OCI-LY1 (cell line): ENCODE measurements around the gene RCN2.

ENCODE experiments used
- H2AFZ ChIP-seq: fragments of 200-600 bp; sonication (generic), shearing (Covaris generic); 2 replicates; pipeline ENCODE4 v1.6.0; 2014; ENCODE audit warnings: antibody characterized with exemption, mild to moderate bottlenecking, low read length
- H3F3A ChIP-seq: fragments of 200-600 bp; sonication (generic), shearing (Covaris generic); 2 replicates; pipeline ENCODE4 v1.6.0; 2014; ENCODE audit warnings: mild to moderate bottlenecking, antibody characterized with exemption, low read length, moderate library complexity; ENCODE audit not compliant: insufficient read depth
- H3K27ac ChIP-seq: fragments of 200-600 bp; sonication (generic); 2 replicates; pipeline ENCODE4 v1.5.1; 2014; ENCODE audit warnings: low read length, mixed run types, mild to moderate bottlenecking, low read depth; ENCODE audit not compliant: poor library complexity, severe bottlenecking
- H3K27me3 ChIP-seq: fragments of 200-600 bp; sonication (generic); 2 replicates; pipeline ENCODE4 v1.6.0; 2014; ENCODE audit warnings: antibody characterized with exemption, mild to moderate bottlenecking, low read length, moderate library complexity; ENCODE audit not compliant: insufficient read depth
- H3K36me3 ChIP-seq: fragments of 200-600 bp; sonication (generic); 2 replicates; pipeline ENCODE4 v1.6.1; 2014; ENCODE audit warnings: mild to moderate bottlenecking, antibody characterized with exemption, low read length, moderate library complexity, mixed read lengths; ENCODE audit not compliant: insufficient read depth
- H3K4me1 ChIP-seq: fragments of 200-600 bp; sonication (generic); 2 replicates; pipeline ENCODE4 v1.5.1; 2014; ENCODE audit warnings: mild to moderate bottlenecking, low read length, moderate library complexity; ENCODE audit not compliant: insufficient read depth, severe bottlenecking
- H3K4me2 ChIP-seq: fragments of 200-600 bp; sonication (generic), shearing (Covaris generic); 2 replicates; pipeline ENCODE4 v1.6.1; 2014; ENCODE audit warnings: low read length
- H3K4me3 ChIP-seq: fragments of 200-600 bp; sonication (generic); 2 replicates; pipeline ENCODE4 v1.5.1; 2014; ENCODE audit warnings: low read length, low read depth, mild to moderate bottlenecking, mixed read lengths; ENCODE audit not compliant: poor library complexity, severe bottlenecking
- H3K79me2 ChIP-seq: fragments of 200-600 bp; shearing (Covaris generic); 2 replicates; pipeline ENCODE4 v1.6.1; 2016; ENCODE audit warnings: mixed run types, low read length, mixed read lengths; ENCODE audit not compliant: insufficient read depth
- H3K9ac ChIP-seq: fragments of 200-600 bp; sonication (generic), shearing (Covaris generic); 2 replicates; pipeline ENCODE4 v1.6.1; 2014; ENCODE audit warnings: mild to moderate bottlenecking, low read length, mixed read lengths
- H3K9me2 ChIP-seq: fragments of 200-600 bp; sonication (generic), shearing (Covaris generic); 2 replicates; pipeline ENCODE4 v1.6.1; 2014; ENCODE audit warnings: low read depth, mild to moderate bottlenecking, low read length, mixed read lengths
- H3K9me3 ChIP-seq: fragments of 200-600 bp; shearing (Covaris generic); 2 replicates; pipeline ENCODE4 v1.6.1; 2014; ENCODE audit warnings: low read length, mixed read lengths
- H4K20me1 ChIP-seq: fragments of 200-600 bp; sonication (generic), shearing (Covaris generic); 2 replicates; pipeline ENCODE4 v1.6.0; 2016; ENCODE audit warnings: mild to moderate bottlenecking, low read length; ENCODE audit not compliant: insufficient read depth
- EZH2 ChIP-seq: fragments of 200-600 bp; sonication (generic), shearing (Covaris generic); IDR thresholded peaks from 2 replicates; pipeline ENCODE4 v1.8.0; 2017; ENCODE audit warnings: borderline replicate concordance, mixed run types, mild to moderate bottlenecking, antibody characterized with exemption, low read length, moderate library complexity, mixed read lengths
- TF ChIP-seq, protein P1 (sequence below): fragments of 200-600 bp; sonication (generic), shearing (Covaris generic); IDR thresholded peaks from 2 replicates; pipeline ENCODE4 v1.5.1; 2017; ENCODE audit warnings: mild to moderate bottlenecking, antibody characterized with exemption, low read length, moderate library complexity, mixed read lengths

The RCN2 gene

DNA sequence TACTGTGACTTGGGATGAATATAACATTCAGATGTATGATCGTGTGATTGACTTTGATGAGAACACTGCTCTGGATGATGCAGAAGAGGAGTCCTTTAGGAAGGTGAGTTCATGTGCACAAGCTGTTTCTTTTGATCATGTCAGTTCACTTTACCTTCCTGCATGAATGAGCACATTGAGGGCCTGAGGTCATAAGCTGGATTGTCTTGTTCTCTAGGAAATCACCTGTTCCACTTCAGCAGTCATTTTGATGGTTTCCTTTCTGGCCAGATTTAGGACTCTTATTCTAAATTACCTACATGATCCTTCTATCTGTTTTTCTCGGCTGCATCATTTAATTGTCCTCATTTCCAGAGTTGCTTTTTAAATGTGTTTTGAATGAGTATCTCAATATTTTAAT lies 4.1 kb downstream of the RCN2 start:
- Histone ChIP-seq H3F3A (no peaks in the 10 kb centered on the region), H3K9me2 (no peaks in the 10 kb centered on the region), H4K20me1 (no peaks in the 10 kb centered on the region), H3K27ac (no peak overlapping the region), H3K79me2 (no peaks in the 10 kb centered on the region), H3K9me3 (no peaks in the 10 kb centered on the region), H3K4me1 (peaks cover 27% of the 10 kb centered on the region), H3K27me3 (no peaks in the 10 kb centered on the region), H3K4me3 (no peak overlapping the region), H3K9ac (no peak overlapping the region), H2AFZ (no peak overlapping the region), H3K4me2 (no peak overlapping the region), H3K36me3 (peaks cover 23% of the 10 kb centered on the region)
- TF ChIP-seq, protein P1, sequence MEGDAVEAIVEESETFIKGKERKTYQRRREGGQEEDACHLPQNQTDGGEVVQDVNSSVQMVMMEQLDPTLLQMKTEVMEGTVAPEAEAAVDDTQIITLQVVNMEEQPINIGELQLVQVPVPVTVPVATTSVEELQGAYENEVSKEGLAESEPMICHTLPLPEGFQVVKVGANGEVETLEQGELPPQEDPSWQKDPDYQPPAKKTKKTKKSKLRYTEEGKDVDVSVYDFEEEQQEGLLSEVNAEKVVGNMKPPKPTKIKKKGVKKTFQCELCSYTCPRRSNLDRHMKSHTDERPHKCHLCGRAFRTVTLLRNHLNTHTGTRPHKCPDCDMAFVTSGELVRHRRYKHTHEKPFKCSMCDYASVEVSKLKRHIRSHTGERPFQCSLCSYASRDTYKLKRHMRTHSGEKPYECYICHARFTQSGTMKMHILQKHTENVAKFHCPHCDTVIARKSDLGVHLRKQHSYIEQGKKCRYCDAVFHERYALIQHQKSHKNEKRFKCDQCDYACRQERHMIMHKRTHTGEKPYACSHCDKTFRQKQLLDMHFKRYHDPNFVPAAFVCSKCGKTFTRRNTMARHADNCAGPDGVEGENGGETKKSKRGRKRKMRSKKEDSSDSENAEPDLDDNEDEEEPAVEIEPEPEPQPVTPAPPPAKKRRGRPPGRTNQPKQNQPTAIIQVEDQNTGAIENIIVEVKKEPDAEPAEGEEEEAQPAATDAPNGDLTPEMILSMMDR: no peak
- no peak for TF ChIP-seq EZH2

DNA sequence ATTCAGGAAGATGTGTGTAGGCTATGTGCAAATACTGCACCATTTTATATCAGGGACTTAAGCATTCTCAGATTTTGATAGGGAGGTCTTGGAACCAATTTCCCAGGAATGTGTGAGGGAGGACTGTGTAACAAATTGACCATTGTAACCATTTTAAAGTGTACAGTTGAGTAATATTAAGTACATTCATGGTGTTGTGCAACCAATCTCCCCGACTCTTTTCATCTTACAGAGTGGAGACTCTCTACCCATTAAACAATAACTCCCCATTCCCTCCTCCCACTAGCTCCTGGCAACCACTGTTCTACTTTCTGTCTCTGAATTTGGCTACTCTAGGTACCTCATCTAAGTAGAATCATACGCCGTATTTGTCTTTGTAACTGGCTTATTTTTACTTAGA lies 5.1 kb downstream of the RCN2 start:
- no peak overlapping the region for H2AFZ ChIP-seq
- no peak overlapping the region for H3K4me2 ChIP-seq
- peaks cover 2% of the 10 kb centered on the region; the same call in 1 of the 2 replicates for H3F3A ChIP-seq
- no peak for TF ChIP-seq EZH2
- TF ChIP-seq, protein P1: no peak
- peaks cover 21% of the 10 kb centered on the region for H3K4me1 ChIP-seq
- H3K27ac ChIP-seq: no peak overlapping the region
- no peak overlapping the region for H3K4me3 ChIP-seq
- no peaks in the 10 kb centered on the region for H3K27me3 ChIP-seq
- H3K9me3 ChIP-seq: no peaks in the 10 kb centered on the region
- no peaks in the 10 kb centered on the region for H4K20me1 ChIP-seq
- H3K9me2 ChIP-seq: no peaks in the 10 kb centered on the region
- no peak overlapping the region for H3K9ac ChIP-seq
- H3K79me2 ChIP-seq: no peaks in the 10 kb centered on the region
- H3K36me3 ChIP-seq: peaks cover 23% of the 10 kb centered on the region

GRCh38 chr15:76938752-76939151 lies 7.2 kb downstream of the RCN2 start:
- Histone ChIP-seq H3K36me3 (peaks cover 14% of the 10 kb centered on the region), H3K9me2 (no peaks in the 10 kb centered on the region)

More at GRCh38 chr15:76938752-76939151, 7.2 kb downstream of the RCN2 start:
- Histone ChIP-seq H3K4me1 (peaks cover 7% of the 10 kb centered on the region), H3K27me3 (no peaks in the 10 kb centered on the region), H3K9ac (no peak overlapping the region), H4K20me1 (no peaks in the 10 kb centered on the region), H3K4me2 (no peak overlapping the region), H3K4me3 (no peak overlapping the region), H3K27ac (no peak overlapping the region), H2AFZ (no peak overlapping the region), H3F3A (peaks cover 4% of the 10 kb centered on the region; the same call in 1 of the 2 replicates), H3K9me3 (no peaks in the 10 kb centered on the region), H3K79me2 (no peaks in the 10 kb centered on the region)
- TF ChIP-seq, protein P1: no peak
- TF ChIP-seq EZH2: no peak
